Prostate gland (tissue), 2 donors: ENCODE measurements around the gene GAREM1. TPM values are rescaled to one million over a fixed set of nuclear protein-coding genes. Genes with fewer than 3 reads are reported as not detected.

Experiments
- DNase-seq: peaks from one replicate; pipeline ENCODE4 v3.0.0-alpha.2; 2019; ENCODE audit warnings: low spot score
- H3K27ac ChIP-seq, 2 donors: fragments of 200-600 bp; sonication (generic); 2 replicates each; pipeline ENCODE4 v1.5.1; 2017 to 2019
- H3K27me3 ChIP-seq: fragments of 200-600 bp; sonication (generic); replicated peaks from 2 replicates; pipeline ENCODE4 v1.5.1; 2019; ENCODE audit not compliant: insufficient read depth
- H3K36me3 ChIP-seq, 2 donors: fragments of 200-600 bp; sonication (generic); 1 replicate in 1 of 2; 2 replicates in 1 of 2; pipeline versions ENCODE4 v1.5.1 to v1.8.1; 2017 to 2019
- H3K4me1 ChIP-seq: fragments of 200-600 bp; sonication (generic); replicated peaks from 2 replicates; pipeline ENCODE4 v1.5.1; 2019
- H3K4me3 ChIP-seq, 2 donors: fragments of 200-600 bp; sonication (generic); 2 replicates each; pipeline ENCODE4 v1.5.1; 2017 to 2019
- H3K9me3 ChIP-seq: fragments of 200-600 bp; sonication (generic); 2 replicates; pipeline ENCODE4 v1.5.1; 2017
- POLR2A ChIP-seq: fragments of 450-650 bp; IDR thresholded peaks from one replicate; pipeline ENCODE4 v1.6.1; 2016; ENCODE audit warnings: antibody characterized with exemption, mild to moderate bottlenecking
- POLR2AphosphoS5 ChIP-seq: sonication (generic); formaldehyde crosslinking; IDR thresholded peaks from one replicate; pipeline ENCODE4 v1.6.1; 2017; ENCODE audit warnings: antibody characterized with exemption
- WGBS: methylation state at CpG from one replicate; pipeline ENCODE4 v1.1.5; 2018; 5-methylcytosine and 5-hydroxymethylcytosine counted together
- intact Hi-C: fragments of 100-400 bp; cut with DNase I; formaldehyde crosslinking; loops from one replicate; pipeline ENCODE4 v1.14.2; 2022
- total RNA-seq, 2 donors: library from RNA; depleted of rRNA; stranded (reverse); fragments of >200 nt; gene quantifications; one replicate each; pipeline ENCODE4 v1.1.0, GENCODE V29; 2016
- TF ChIP-seq, protein P1 (sequence below), 4 experiments: fragments of 200-600 bp in 2 of 4; fragments of 450-650 bp in 2 of 4; sonication (generic) in 2 of 4; IDR thresholded peaks; 1 replicate in 3 of 4; 2 replicates in 1 of 4; pipeline ENCODE4 v1.5.1; 2016 to 2019; ENCODE audit warnings: antibody characterized with exemption in 4 of 4, mild to moderate bottlenecking in 2 of 4, moderate library complexity in 2 of 4

Gene GAREM1
- total RNA-seq, 2 donors from 2014 or later = 9.5 to 14.9 TPM

DNA sequence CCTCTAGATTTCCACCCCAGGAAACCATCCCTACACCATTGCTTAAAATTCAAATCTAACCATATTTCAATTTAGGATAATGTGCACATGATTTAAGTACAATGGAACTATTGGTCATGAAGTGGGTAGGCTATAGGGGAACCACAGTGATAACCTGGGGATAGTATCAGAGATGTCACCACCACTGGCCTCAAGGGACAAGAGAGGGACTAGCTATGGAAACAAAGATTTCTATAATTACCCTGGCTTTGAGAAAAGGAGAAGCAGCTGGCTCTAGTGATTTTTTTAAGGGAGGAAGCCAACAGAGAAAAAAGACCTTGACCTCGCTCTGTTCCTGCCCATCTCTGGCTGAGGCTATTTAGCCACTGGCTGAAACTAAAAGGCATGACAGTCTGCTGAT is 148.9 kb downstream of the GAREM1 start:
- H3K9me3 ChIP-seq = no peaks in the 10 kb centered on the region
- WGBS = 85% methylated on average over 1 of the region's 1 CpG
- no peak overlapping the region for H3K4me3 ChIP-seq
- no peaks in the 10 kb centered on the region for H3K27me3 ChIP-seq
- TF ChIP-seq, protein P1, sequence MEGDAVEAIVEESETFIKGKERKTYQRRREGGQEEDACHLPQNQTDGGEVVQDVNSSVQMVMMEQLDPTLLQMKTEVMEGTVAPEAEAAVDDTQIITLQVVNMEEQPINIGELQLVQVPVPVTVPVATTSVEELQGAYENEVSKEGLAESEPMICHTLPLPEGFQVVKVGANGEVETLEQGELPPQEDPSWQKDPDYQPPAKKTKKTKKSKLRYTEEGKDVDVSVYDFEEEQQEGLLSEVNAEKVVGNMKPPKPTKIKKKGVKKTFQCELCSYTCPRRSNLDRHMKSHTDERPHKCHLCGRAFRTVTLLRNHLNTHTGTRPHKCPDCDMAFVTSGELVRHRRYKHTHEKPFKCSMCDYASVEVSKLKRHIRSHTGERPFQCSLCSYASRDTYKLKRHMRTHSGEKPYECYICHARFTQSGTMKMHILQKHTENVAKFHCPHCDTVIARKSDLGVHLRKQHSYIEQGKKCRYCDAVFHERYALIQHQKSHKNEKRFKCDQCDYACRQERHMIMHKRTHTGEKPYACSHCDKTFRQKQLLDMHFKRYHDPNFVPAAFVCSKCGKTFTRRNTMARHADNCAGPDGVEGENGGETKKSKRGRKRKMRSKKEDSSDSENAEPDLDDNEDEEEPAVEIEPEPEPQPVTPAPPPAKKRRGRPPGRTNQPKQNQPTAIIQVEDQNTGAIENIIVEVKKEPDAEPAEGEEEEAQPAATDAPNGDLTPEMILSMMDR (IDR thresholded peaks at IDR 0.05) = no peak
- no peak for TF ChIP-seq POLR2A
- TF ChIP-seq POLR2AphosphoS5 = no peak
- no peaks in the 10 kb centered on the region for H3K4me1 ChIP-seq
- H3K36me3 ChIP-seq = no peaks in the 10 kb centered on the region
- intact Hi-C loops = no loop called here
- no peak overlapping the region for H3K27ac ChIP-seq
- no peak for DNase-seq

DNA sequence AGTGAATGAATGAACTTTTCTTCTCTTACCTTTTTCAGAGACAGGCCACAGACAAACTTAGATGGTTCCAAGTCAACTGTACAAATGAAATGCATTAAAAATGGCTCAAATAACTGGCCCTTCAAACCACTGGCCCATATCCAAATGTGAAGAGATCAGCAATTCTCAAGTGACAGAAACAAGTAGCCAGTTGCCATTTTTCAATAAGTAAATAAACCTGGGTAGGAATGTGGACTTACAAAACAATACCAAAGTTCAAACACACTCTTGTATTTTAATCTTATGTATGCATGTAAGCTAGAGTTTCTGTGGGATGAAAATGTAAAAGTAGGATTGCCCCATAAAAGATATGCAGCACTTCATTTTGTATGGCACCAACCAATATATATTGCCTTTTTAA is 151.6 kb downstream of the GAREM1 start:
- H3K36me3 ChIP-seq = no peaks in the 10 kb centered on the region
- no peak overlapping the region for H3K27ac ChIP-seq
- H3K27me3 ChIP-seq = no peaks in the 10 kb centered on the region
- intact Hi-C loops = no loop called here
- no peaks in the 10 kb centered on the region for H3K4me1 ChIP-seq
- no peak overlapping the region for H3K4me3 ChIP-seq
- TF ChIP-seq, protein P1 (IDR thresholded peaks at IDR 0.05) = no peak
- TF ChIP-seq POLR2AphosphoS5 (no peak), POLR2A (no peak)
- DNase-seq = no peak
- H3K9me3 ChIP-seq = no peaks in the 10 kb centered on the region

DNA sequence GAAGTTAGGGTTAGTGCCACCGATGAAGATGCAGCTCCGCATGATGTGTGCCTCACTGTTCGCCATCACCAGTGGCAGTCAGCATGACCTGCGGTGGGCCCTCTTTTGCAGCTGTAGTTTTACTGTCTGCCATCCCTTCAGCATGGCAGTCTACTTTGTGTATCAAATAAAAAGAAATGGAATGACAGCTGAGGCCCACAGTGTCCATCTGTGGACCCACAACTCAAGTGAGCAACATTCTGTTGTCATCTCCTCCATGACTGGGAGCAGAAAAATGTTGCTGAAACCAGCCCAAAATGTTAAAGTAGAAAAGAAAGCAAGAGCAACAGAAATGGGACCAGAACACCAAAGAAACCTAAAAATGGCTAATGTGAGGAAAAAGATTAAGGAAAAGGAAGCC is 152.1 kb downstream of the GAREM1 start:
- no peak for DNase-seq
- no peaks in the 10 kb centered on the region for H3K9me3 ChIP-seq
- intact Hi-C loops = no loop called here
- no peak overlapping the region for H3K4me3 ChIP-seq
- H3K27ac ChIP-seq = no peak overlapping the region
- 88% methylated on average over 4 of the region's 4 CpGs for WGBS
- H3K27me3 ChIP-seq = no peaks in the 10 kb centered on the region
- no peaks in the 10 kb centered on the region for H3K36me3 ChIP-seq
- TF ChIP-seq POLR2AphosphoS5 = no peak
- TF ChIP-seq POLR2A = no peak
- TF ChIP-seq, protein P1 (IDR thresholded peaks at IDR 0.05) = no peak
- H3K4me1 ChIP-seq = no peaks in the 10 kb centered on the region

DNA sequence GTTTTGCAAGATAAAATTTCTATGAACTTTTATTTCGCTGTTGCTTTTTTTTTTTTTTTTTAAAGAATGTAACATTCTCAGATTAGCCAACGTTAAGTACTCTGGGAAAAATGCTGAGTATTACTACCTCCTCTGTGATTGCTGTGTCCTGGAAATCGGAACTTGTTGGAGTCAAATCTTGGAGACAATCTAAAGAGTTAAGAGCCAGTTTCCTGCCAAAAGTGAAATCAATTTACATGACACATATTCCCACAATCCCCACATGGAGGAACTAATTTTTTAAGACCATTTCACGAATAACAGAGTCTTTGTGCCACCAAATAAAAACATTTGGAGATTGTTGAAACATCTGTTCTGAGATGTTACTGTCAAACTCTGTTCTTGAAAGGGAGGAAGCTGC is 153.0 kb downstream of the GAREM1 start:
- Histone ChIP-seq H3K27me3 (no peaks in the 10 kb centered on the region), H3K4me1 (no peaks in the 10 kb centered on the region), H3K9me3 (no peaks in the 10 kb centered on the region), H3K4me3 (no peak overlapping the region), H3K36me3 (no peaks in the 10 kb centered on the region), H3K27ac (no peak overlapping the region)
- TF ChIP-seq POLR2AphosphoS5 (no peak), POLR2A (no peak)
- TF ChIP-seq, protein P1 (IDR thresholded peaks at IDR 0.05) = no peak
- no peak for DNase-seq
- 36% methylated on average over 4 of the region's 4 CpGs for WGBS
- intact Hi-C loops = no loop called here

DNA sequence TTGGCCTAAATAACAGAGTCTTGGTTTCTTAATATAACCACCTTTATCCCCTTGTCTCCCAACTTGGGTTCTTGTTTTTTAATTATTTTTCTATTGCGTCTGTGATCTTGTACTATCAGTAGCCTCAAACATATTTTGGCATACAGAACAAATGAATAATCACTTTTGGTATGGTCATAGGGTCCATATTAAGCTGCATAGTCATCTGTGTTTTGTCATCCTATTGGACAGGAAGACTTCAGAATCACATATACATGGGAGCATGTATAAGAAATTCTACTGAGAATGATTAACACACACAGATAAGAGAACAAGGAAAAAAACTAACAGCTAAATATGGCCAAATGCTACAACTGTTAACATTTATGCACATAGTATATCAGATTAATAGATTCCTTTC is 154.8 kb downstream of the GAREM1 start:
- intact Hi-C loops = no loop called here
- Histone ChIP-seq H3K9me3 (no peaks in the 10 kb centered on the region), H3K4me1 (no peaks in the 10 kb centered on the region), H3K36me3 (no peaks in the 10 kb centered on the region), H3K4me3 (no peak overlapping the region), H3K27me3 (no peaks in the 10 kb centered on the region), H3K27ac (no peak overlapping the region)
- DNase-seq = no peak
- TF ChIP-seq, protein P1 (IDR thresholded peaks at IDR 0.05) = no peak
- TF ChIP-seq POLR2AphosphoS5 = no peak
- TF ChIP-seq POLR2A = no peak
- WGBS = 93% methylated on average over 1 of the region's 1 CpG
